Naive thymus-derived CD4-positive, alpha-beta T cell (primary cell): Measurements from ENCODE around the gene ANXA2. TPM values are rescaled to one million over a fixed set of nuclear protein-coding genes. Genes with fewer than 3 reads are reported as not detected.
"Not testable (repeated sequence)": the region's sequence is repeated elsewhere in the genome, so short reads cannot be mapped to it uniquely, and the experiment has no call there.

ENCODE experiments used
- ATAC-seq: fragments of 150-1000 bp; cut with Tn5 transposase; 2 replicates; pipeline ENCODE4 v1.10.0; 2021; ENCODE audit warnings: mild to moderate bottlenecking, moderate library complexity
- CTCF ChIA-PET: fragments of 350-600 bp; sonication (Branson Sonifier 250); formaldehyde crosslinking; loops from one replicate; lab custom pipeline; 2021; ENCODE audit warnings: antibody characterized with exemption; lab: Charles Lee
- POLR2A ChIA-PET: fragments of 350-600 bp; sonication (Branson Sonifier 250); formaldehyde crosslinking; loops from one replicate; lab custom pipeline; 2021; ENCODE audit warnings: antibody characterized with exemption, inconsistent platforms; lab: Charles Lee
- DNase-seq, 9 donors: peaks; one replicate each; pipeline versions ENCODE4 v3.0.0 to v3.0.0-alpha.2; 2020 to 2022; ENCODE audit warnings: mixed read lengths in 1 of 9
- H3K27ac ChIP-seq: one replicate; pipeline ENCODE4 v1.7.0; 2013; ENCODE audit warnings: mild to moderate bottlenecking, low read depth, low read length, moderate library complexity
- H3K27me3 ChIP-seq, 2 donors: one replicate each; pipeline ENCODE4 v1.7.0; 2013; ENCODE audit warnings: low read length in 2 of 2, mild to moderate bottlenecking in 2 of 2, moderate library complexity in 2 of 2; ENCODE audit not compliant: control insufficient read depth in 2 of 2, insufficient read depth in 2 of 2
- H3K36me3 ChIP-seq, 3 experiments: 1 replicate in 2 of 3; 2 replicates in 1 of 3; pipeline ENCODE4 v1.7.0; 2013; ENCODE audit warnings: low read length in 3 of 3, mild to moderate bottlenecking in 3 of 3, moderate library complexity in 1 of 3; ENCODE audit not compliant: insufficient read depth in 3 of 3, control insufficient read depth in 2 of 3
- H3K4me1 ChIP-seq, 2 donors: one replicate each; pipeline ENCODE4 v1.7.0; 2013; ENCODE audit warnings: low read length in 2 of 2, mild to moderate bottlenecking in 2 of 2, moderate library complexity in 1 of 2; ENCODE audit not compliant: control insufficient read depth in 2 of 2, insufficient read depth in 2 of 2
- H3K4me3 ChIP-seq: 2 replicates; pipeline ENCODE4 v1.7.0; 2013; ENCODE audit warnings: mild to moderate bottlenecking, low read length
- H3K9me3 ChIP-seq, 3 experiments: 1 replicate in 2 of 3; 2 replicates in 1 of 3; pipeline ENCODE4 v1.7.0; 2013; ENCODE audit warnings: low read length in 3 of 3; ENCODE audit not compliant: control insufficient read depth in 2 of 3
- H3K27ac Mint-ChIP-seq, 9 donors: one replicate each; pipeline ENCODE4 v1.8.0; 2020 to 2022; ENCODE audit warnings: mixed read lengths in 9 of 9, mild to moderate bottlenecking in 8 of 9, moderate library complexity in 5 of 9, inconsistent platforms in 2 of 9
- H3K27me3 Mint-ChIP-seq, 5 donors: one replicate each; pipeline ENCODE4 v1.8.0; 2021 to 2022; ENCODE audit warnings: mixed read lengths in 5 of 5, mild to moderate bottlenecking in 1 of 5
- H3K36me3 Mint-ChIP-seq, 5 donors: one replicate each; pipeline ENCODE4 v1.8.0; 2020 to 2022; ENCODE audit warnings: mixed read lengths in 5 of 5, mild to moderate bottlenecking in 3 of 5, inconsistent platforms in 1 of 5
- H3K4me1 Mint-ChIP-seq, 7 donors: one replicate each; pipeline ENCODE4 v1.8.0; 2020 to 2022; ENCODE audit warnings: mixed read lengths in 7 of 7, mild to moderate bottlenecking in 3 of 7, inconsistent platforms in 1 of 7
- H3K4me3 Mint-ChIP-seq, 10 donors: one replicate each; pipeline ENCODE4 v1.8.0; 2020 to 2022; ENCODE audit warnings: mild to moderate bottlenecking in 10 of 10, mixed read lengths in 10 of 10, moderate library complexity in 6 of 10, inconsistent platforms in 2 of 10
- H3K9me3 Mint-ChIP-seq, 11 donors: one replicate each; pipeline ENCODE4 v1.8.0; 2020 to 2022; ENCODE audit warnings: mixed read lengths in 11 of 11, mild to moderate bottlenecking in 4 of 11, inconsistent platforms in 1 of 11, moderate library complexity in 1 of 11
- intact Hi-C, 2 donors: fragments of 100-400 bp; cut with micrococcal nuclease; formaldehyde crosslinking; loops; one replicate each; pipeline ENCODE4 v1.15.1; 2023
- polyA plus RNA-seq, 2 donors: library from polyadenylated mRNA; unstranded; fragments of 300-500 nt; fragmentation: Illumina TruSeq; gene quantifications; one replicate each; pipeline ENCODE4 v1.2.3, GENCODE V29; 2021
- total RNA-seq, 6 experiments: library from RNA in 5 of 6; stranded (reverse) in 5 of 6; gene quantifications; 1 replicate in 5 of 6; 2 replicates in 1 of 6; pipeline ENCODE4 v1.2.3 and lab custom pipeline; 2021 to 2026

Gene ANXA2
- total and polyA plus RNA-seq, 7 experiments from 2014 or later: 25.5 to 377 (median 36.6) TPM

- Mint-ChIP-seq H3K27me3 (no peaks in the 10 kb centered on the region), H3K4me1 (peaks cover 6 to 39% (median 12%) of the 10 kb centered on the region in 7 donors), H3K9me3 (no peaks in the 10 kb centered on the region), H3K36me3 (peaks cover 0 to 33% (median 3%) of the 10 kb centered on the region in 5 donors), H3K4me3 (peak overlapping the region in 1 of 10 donors; percentile 76), H3K27ac (peak overlapping the region in 2 of 9 donors; percentile 9 to 81)
- ATAC-seq (no peak), DNase-seq (no peak)
- ChIA-PET POLR2A (interaction anchor here (0.6 to 1.0 kb wide), 4 partner anchors 8 to 482 kb away, joined by 3 to 6 read pairs (median 3); partner anchors contain the start of gene ANXA2), CTCF (interaction anchor here (0.6 to 2.7 kb wide), 4 partner anchors 158 to 554 kb away, joined by 3 to 13 read pairs (median 6); no protein-coding TSS in a partner anchor)
- Histone ChIP-seq H3K36me3 (peaks cover 0 to 14% (median 0%) of the 10 kb centered on the region in 3 experiments), H3K27me3 (no peaks in the 10 kb centered on the region), H3K27ac (no peak overlapping the region), H3K9me3 (no peaks in the 10 kb centered on the region), H3K4me1 (peaks cover 0 to 7% of the 10 kb centered on the region in 2 donors), H3K4me3 (no peak overlapping the region)
- intact Hi-C loops: loop anchor here in 1 of 2 donors (2.0 kb wide), 2 partner anchors 26 to 36 kb away; no protein-coding TSS in a partner anchor
Measured at GRCh38 chr15:60363087-60363549, 34.7 kb downstream of the ANXA2 start.

- Histone ChIP-seq H3K4me3 (no peak overlapping the region), H3K9me3 (no peaks in the 10 kb centered on the region), H3K27me3 (no peaks in the 10 kb centered on the region), H3K27ac (no peak overlapping the region), H3K4me1 (peaks cover 0 to 7% of the 10 kb centered on the region in 2 donors), H3K36me3 (peaks cover 0 to 14% (median 0%) of the 10 kb centered on the region in 3 experiments)
- ATAC-seq (peak; percentile 31), DNase-seq (peak in 1 of 9 donors; percentile 46)
- peak overlapping the region in 3 of 9 donors; percentile 47 to 81 (median 78) for H3K27ac Mint-ChIP-seq
- H3K36me3 Mint-ChIP-seq: peaks cover 0 to 33% (median 3%) of the 10 kb centered on the region in 5 donors
- H3K4me3 Mint-ChIP-seq: peak overlapping the region in 1 of 10 donors; percentile 54
- no peaks in the 10 kb centered on the region for H3K27me3 Mint-ChIP-seq
- no peaks in the 10 kb centered on the region for H3K9me3 Mint-ChIP-seq
- intact Hi-C loops: loop anchor here in 1 of 2 donors (2.0 kb wide), 2 partner anchors 26 to 36 kb away; no protein-coding TSS in a partner anchor
- H3K4me1 Mint-ChIP-seq: peaks cover 6 to 39% (median 12%) of the 10 kb centered on the region in 7 donors
- POLR2A ChIA-PET: interaction anchor here (0.6 to 1.0 kb wide), 4 partner anchors 9 to 482 kb away, joined by 3 to 6 read pairs (median 3); partner anchors contain the start of gene ANXA2
- CTCF ChIA-PET: interaction anchor here (0.5 to 2.7 kb wide), 5 partner anchors 78 to 1354 kb away, joined by 3 to 13 read pairs (median 3); no protein-coding TSS in a partner anchor
Measured at GRCh38 chr15:60362321-60363086, 35.3 kb downstream of the ANXA2 start.

GRCh38 chr15:60359738-60360137 is 38.0 kb downstream of the ANXA2 start:
- ChIA-PET POLR2A (interaction anchor here (0.7 kb wide), 1 partner anchor 8 kb away, joined by 3 read pairs; no protein-coding TSS in a partner anchor), CTCF (interaction anchor here (0.7 to 2.1 kb wide), 12 partner anchors 14 to 567 kb away, joined by 3 to 27 read pairs (median 4); no protein-coding TSS in a partner anchor)
- DNase-seq (peak in 7 of 9 donors; percentile 28 to 67 (median 55)), ATAC-seq (peak; percentile 85)
- not testable (repeated sequence) for H3K9me3 ChIP-seq, H3K9me3 Mint-ChIP-seq, H3K4me1 ChIP-seq, H3K27me3 Mint-ChIP-seq, H3K27me3 ChIP-seq, H3K27ac ChIP-seq, H3K4me3 ChIP-seq, H3K4me3 Mint-ChIP-seq
- peaks cover 6 to 42% (median 12%) of the 10 kb centered on the region in 7 donors for H3K4me1 Mint-ChIP-seq
- peaks cover 0 to 50% (median 12%) of the 10 kb centered on the region in 5 donors for H3K36me3 Mint-ChIP-seq
- intact Hi-C loops: loop anchor here (1.0 to 5.0 kb wide), 11 partner anchors 39 to 573 kb away; partner anchors contain the start of gene ICE2 (in 1 of the 2)
- H3K27ac Mint-ChIP-seq: peak overlapping the region in 1 of 9 donors; percentile 38
- H3K36me3 ChIP-seq: peaks cover 0 to 34% (median 0%) of the 10 kb centered on the region in 3 experiments

GRCh38 chr15:60358935-60359682 is 38.7 kb downstream of the ANXA2 start:
- ChIA-PET CTCF (interaction anchor here (0.7 to 2.1 kb wide), 13 partner anchors 15 to 573 kb away, joined by 3 to 27 read pairs (median 4); no protein-coding TSS in a partner anchor), POLR2A (interaction anchor here (0.7 to 1.0 kb wide), 3 partner anchors 9 to 558 kb away, joined by 3 read pairs; no protein-coding TSS in a partner anchor)
- Histone ChIP-seq H3K4me3 (no peak overlapping the region), H3K4me1 (peaks cover 0 to 7% of the 10 kb centered on the region in 2 donors), H3K36me3 (peaks cover 0 to 34% (median 0%) of the 10 kb centered on the region in 3 experiments), H3K27ac (no peak overlapping the region), H3K9me3 (no peaks in the 10 kb centered on the region), H3K27me3 (no peaks in the 10 kb centered on the region)
- H3K9me3 Mint-ChIP-seq: no peaks in the 10 kb centered on the region
- ATAC-seq (no peak), DNase-seq (no peak)
- no peak overlapping the region for H3K4me3 Mint-ChIP-seq
- intact Hi-C loops: loop anchor here (1.0 to 5.0 kb wide), 11 partner anchors 39 to 573 kb away; partner anchors contain the start of gene ICE2 (in 1 of the 2)
- peak overlapping the region in 1 of 9 donors; percentile 38 for H3K27ac Mint-ChIP-seq
- no peaks in the 10 kb centered on the region for H3K27me3 Mint-ChIP-seq
- peaks cover 0 to 56% (median 15%) of the 10 kb centered on the region in 5 donors for H3K36me3 Mint-ChIP-seq
- H3K4me1 Mint-ChIP-seq: peaks cover 6 to 37% (median 12%) of the 10 kb centered on the region in 7 donors

GRCh38 chr15:60356832-60357231 is 41.0 kb downstream of the ANXA2 start:
- no peaks in the 10 kb centered on the region for H3K9me3 ChIP-seq
- H3K4me1 ChIP-seq: no peaks in the 10 kb centered on the region
- intact Hi-C loops: loop anchor here in 1 of 2 donors (5.0 kb wide), 1 partner anchor 575 kb away; no protein-coding TSS in a partner anchor
- H3K36me3 ChIP-seq: peaks cover 0 to 34% (median 4%) of the 10 kb centered on the region in 3 experiments
- peaks cover 0 to 19% (median 0%) of the 10 kb centered on the region in 7 donors for H3K4me1 Mint-ChIP-seq
- H3K4me3 Mint-ChIP-seq: no peak overlapping the region
- ChIA-PET CTCF (interaction anchor here (0.6 to 1.5 kb wide), 2 partner anchors 60 to 1477 kb away, joined by 3 to 5 read pairs; no protein-coding TSS in a partner anchor), POLR2A (no interaction called here)
- peaks cover 9 to 62% (median 33%) of the 10 kb centered on the region in 5 donors for H3K36me3 Mint-ChIP-seq
- H3K27ac ChIP-seq: no peak overlapping the region
- ATAC-seq: no peak
- no peak overlapping the region for H3K4me3 ChIP-seq
- no peak overlapping the region for H3K27ac Mint-ChIP-seq
- no peaks in the 10 kb centered on the region for H3K27me3 ChIP-seq
- no peaks in the 10 kb centered on the region for H3K9me3 Mint-ChIP-seq
- DNase-seq: no peak
- H3K27me3 Mint-ChIP-seq: no peaks in the 10 kb centered on the region
